H7 (cell line): ENCODE results near the gene EXTL1. TPM values are rescaled to one million over a fixed set of nuclear protein-coding genes. Genes with fewer than 3 reads are reported as not detected.

ENCODE experiments used
- DNase-seq: peaks from one replicate; pipeline ENCODE4 v3.0.0; 2012
- H3K27me3 ChIP-seq: 2 replicates; pipeline ENCODE4 v1.6.0; 2011; ENCODE audit warnings: mild to moderate bottlenecking, low read length; ENCODE audit not compliant: control insufficient read depth, insufficient read depth
- H3K36me3 ChIP-seq: replicated peaks from 2 replicates; pipeline ENCODE4 v1.5.1; 2011; ENCODE audit warnings: low read length; ENCODE audit not compliant: control insufficient read depth, insufficient read depth
- H3K4me3 ChIP-seq: 2 replicates; pipeline ENCODE4 v1.5.1; 2011; ENCODE audit warnings: low read depth, mild to moderate bottlenecking, control low read depth, low read length, moderate library complexity; ENCODE audit not compliant: insufficient read depth
- total RNA-seq: library from RNA; depleted of rRNA; stranded (reverse); fragments of >200 nt; shearing (Covaris generic); gene quantifications from 2 replicates; pipeline ENCODE4 v1.2.3, GENCODE V29; 2014

Gene EXTL1
- total RNA-seq, 1 experiment from 2014 or later, result 0.38 TPM

- Histone ChIP-seq H3K4me3 (no peak overlapping the region), H3K36me3 (no peaks in the 10 kb centered on the region), H3K27me3 (no peaks in the 10 kb centered on the region)
- DNase-seq, result no peak
Observed at GRCh38 chr1:26025060-26025459, 3.5 kb downstream of the EXTL1 start.

- no peak for DNase-seq
- H3K27me3 ChIP-seq, result no peaks in the 10 kb centered on the region
- no peaks in the 10 kb centered on the region for H3K36me3 ChIP-seq
- no peak overlapping the region for H3K4me3 ChIP-seq
Observed at GRCh38 chr1:26025517-26025916, 3.9 kb downstream of the EXTL1 start.

GRCh38 chr1:26027716-26028489 is 6.3 kb downstream of the EXTL1 start:
- H3K27me3 ChIP-seq, result peaks cover 2% of the 10 kb centered on the region; the same call in 1 of the 2 replicates
- no peaks in the 10 kb centered on the region for H3K36me3 ChIP-seq
- no peak overlapping the region for H3K4me3 ChIP-seq
- no peak for DNase-seq

GRCh38 chr1:26028490-26028980 is 7.0 kb downstream of the EXTL1 start:
- H3K36me3 ChIP-seq, result no peaks in the 10 kb centered on the region
- no peak for DNase-seq
- no peak overlapping the region for H3K4me3 ChIP-seq
- peaks cover 6% of the 10 kb centered on the region; the same call in 1 of the 2 replicates for H3K27me3 ChIP-seq

- peak; percentile 62 for DNase-seq
- H3K27me3 ChIP-seq, result peaks cover 14% of the 10 kb centered on the region
- H3K4me3 ChIP-seq, result no peak overlapping the region
- no peaks in the 10 kb centered on the region for H3K36me3 ChIP-seq
Observed at GRCh38 chr1:26029054-26029863, 7.7 kb downstream of the EXTL1 start.

GRCh38 chr1:26029864-26030481 is 8.4 kb downstream of the EXTL1 start:
- peaks cover 21% of the 10 kb centered on the region for H3K27me3 ChIP-seq
- peak; percentile 81 for DNase-seq
- H3K36me3 ChIP-seq, result no peaks in the 10 kb centered on the region
- no peak overlapping the region for H3K4me3 ChIP-seq

GRCh38 chr1:26031196-26031595 is 9.6 kb downstream of the EXTL1 start:
- no peaks in the 10 kb centered on the region for H3K36me3 ChIP-seq
- H3K27me3 ChIP-seq, result peaks cover 24% of the 10 kb centered on the region
- DNase-seq, result no peak
- no peak overlapping the region for H3K4me3 ChIP-seq

- H3K36me3 ChIP-seq, result no peaks in the 10 kb centered on the region
- H3K27me3 ChIP-seq, result peaks cover 28% of the 10 kb centered on the region
- DNase-seq, result no peak
- no peak overlapping the region for H3K4me3 ChIP-seq
Observed at GRCh38 chr1:26031611-26032220, 10.1 kb downstream of the EXTL1 start.

- H3K36me3 ChIP-seq, result no peaks in the 10 kb centered on the region
Observed at GRCh38 chr1:26032656-26033357, 11.2 kb downstream of the EXTL1 start.

GRCh38 chr1:26034504-26035202 is 13.1 kb downstream of the EXTL1 start:
- H3K27me3 ChIP-seq, result peaks cover 31% of the 10 kb centered on the region
- DNase-seq, result no peak
- H3K4me3 ChIP-seq, result peak overlapping the region; percentile 81
- no peaks in the 10 kb centered on the region for H3K36me3 ChIP-seq

More at GRCh38 chr1:26032656-26033357, 11.2 kb downstream of the EXTL1 start:
- Histone ChIP-seq H3K27me3 (peaks cover 31% of the 10 kb centered on the region), H3K4me3 (no peak overlapping the region)
- no peak for DNase-seq

- peaks cover 31% of the 10 kb centered on the region for H3K27me3 ChIP-seq
- peak overlapping the region; percentile 81 for H3K4me3 ChIP-seq
- H3K36me3 ChIP-seq, result no peaks in the 10 kb centered on the region
- peak; percentile 100 for DNase-seq
Observed at GRCh38 chr1:26035203-26035958, 13.8 kb downstream of the EXTL1 start.

- H3K36me3 ChIP-seq, result no peaks in the 10 kb centered on the region
- peak overlapping the region; percentile 81 for H3K4me3 ChIP-seq
- DNase-seq, result peak; percentile 98
- H3K27me3 ChIP-seq, result peaks cover 31% of the 10 kb centered on the region
Observed at GRCh38 chr1:26035959-26036755, 14.6 kb downstream of the EXTL1 start.
